ENCODE results near the gene SLIT2. TPM values are rescaled to one million over a fixed set of nuclear protein-coding genes. Genes with fewer than 3 reads are reported as not detected.

Gene SLIT2
- total and polyA plus RNA-seq, 2 of the 13 experiments (the other 11 are each of a cell fraction or from before 2014, with no cell fraction given), result 0.03 TPM; not detected in 1

- Histone ChIP-seq H3K79me2 (ENCODE audit: insufficient read depth, low read length) (no peaks in the 10 kb centered on the region), H3K4me2 (ENCODE audit: low read depth, low read length) (no peak overlapping the region), H2AFZ (ENCODE audit: low read length) (no peak overlapping the region), H3K4me1 (ENCODE audit: insufficient read depth, low read length) (no peaks in the 10 kb centered on the region), H3K9ac (ENCODE audit: insufficient read depth, low read depth, low read length) (no peak overlapping the region), H4K20me1 (ENCODE audit: insufficient read depth, low read length) (no peaks in the 10 kb centered on the region), H3K4me3 (replicated peaks in 1 of 3; ENCODE audit: insufficient read depth in 1 of 3, low read depth in 2 of 3, low read length in 3 of 3) (no peak overlapping the region), H3K9me3 (ENCODE audit: low read length) (no peaks in the 10 kb centered on the region), H3K27me3 (ENCODE audit: control insufficient read depth in 1 of 2, insufficient read depth in 2 of 2, low read length in 2 of 2) (no peaks in the 10 kb centered on the region), H3K36me3 (replicated peaks in 1 of 2; ENCODE audit: control insufficient read depth in 1 of 2, insufficient read depth in 2 of 2, low read length in 2 of 2) (no peaks in the 10 kb centered on the region), H3K27ac (ENCODE audit: extremely low read length, insufficient read depth, low read length) (no peak overlapping the region)
- FAIRE-seq (no peak), ATAC-seq (no peak), DNase-seq (ENCODE audit: low spot score) (no peak)
- no TSS peak for BruUV-seq (replicated peaks)
- in situ Hi-C loops (cut with HindIII; ENCODE audit: extremely low pct_ligation_motif_present, low pct_unique_long_range_greater_than_20kb) (no loop called here), intact Hi-C loops (cut with micrococcal nuclease; ENCODE audit: unreplicated experiment) (no loop called here)
- WGBS (ENCODE audit: low lambda C conversion rate), result 25% methylated on average over 5 of the region's 5 CpGs
- CTCF ChIA-PET (ENCODE audit: low intra/inter-chr PET ratio, low total read pairs), result no interaction called here
- POLR2A ChIA-PET, result no interaction called here
- TF ChIP-seq ZNF790 (CRISPR knock-in tag; IDR thresholded peaks at IDR 0.05; ENCODE audit: borderline replicate concordance) (no peak), THYN1 (CRISPR knock-in tag; IDR thresholded peaks at IDR 0.05; ENCODE audit: borderline replicate concordance, low read depth) (no peak), EZH2 (conservative IDR thresholded peaks at IDR 0.05; ENCODE audit: low read depth, low read length) (no peak), ZNF609 (CRISPR knock-in tag; IDR thresholded peaks at IDR 0.05; ENCODE audit: borderline replicate concordance) (no peak), MLXIP (CRISPR knock-in tag; IDR thresholded peaks at IDR 0.05; ENCODE audit: borderline replicate concordance) (no peak), GLMP (CRISPR knock-in tag; IDR thresholded peaks at IDR 0.05; ENCODE audit: borderline replicate concordance) (no peak), PCBP2 (optimal IDR thresholded peaks at IDR 0.05; ENCODE audit: low read depth, low read length, poor library complexity, severe bottlenecking) (no peak), USF2 (IDR thresholded peaks at IDR 0.05; ENCODE audit: low read depth, low read length) (no peak), USF2 (CRISPR knock-in tag; IDR thresholded peaks at IDR 0.05; ENCODE audit: borderline replicate concordance) (no peak), TOPORS (CRISPR knock-in tag; IDR thresholded peaks at IDR 0.05) (no peak), ZNF891 (CRISPR knock-in tag; IDR thresholded peaks at IDR 0.05) (no peak)
- TF ChIP-seq, protein P1, sequence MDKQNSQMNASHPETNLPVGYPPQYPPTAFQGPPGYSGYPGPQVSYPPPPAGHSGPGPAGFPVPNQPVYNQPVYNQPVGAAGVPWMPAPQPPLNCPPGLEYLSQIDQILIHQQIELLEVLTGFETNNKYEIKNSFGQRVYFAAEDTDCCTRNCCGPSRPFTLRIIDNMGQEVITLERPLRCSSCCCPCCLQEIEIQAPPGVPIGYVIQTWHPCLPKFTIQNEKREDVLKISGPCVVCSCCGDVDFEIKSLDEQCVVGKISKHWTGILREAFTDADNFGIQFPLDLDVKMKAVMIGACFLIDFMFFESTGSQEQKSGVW (CRISPR knock-in tag; IDR thresholded peaks at IDR 0.05; ENCODE audit: borderline replicate concordance), result no peak
Measured at GRCh38 chr4:20276848-20277247, 25.1 kb downstream of the SLIT2 start.

Measured in HepG2 (cell line).